Measurements from ENCODE around the gene OSBPL1A. TPM values are rescaled to one million over a fixed set of nuclear protein-coding genes. Genes with fewer than 3 reads are reported as not detected.

OSBPL1A gene
- total RNA-seq, 3 donors from 2014 or later: 1.3 to 2.7 (median 2.2) TPM

- H3K36me3 Mint-ChIP-seq (ENCODE audit: insufficient read depth): no peaks in the 10 kb centered on the region
- no peaks in the 10 kb centered on the region for H3K9me3 Mint-ChIP-seq
- no peak for ATAC-seq
- DNase-seq: no peak
- no peak overlapping the region for H3K4me3 Mint-ChIP-seq
- H3K4me1 Mint-ChIP-seq (ENCODE audit: low read depth): no peaks in the 10 kb centered on the region
- H3K27me3 Mint-ChIP-seq (ENCODE audit: low read depth): no peaks in the 10 kb centered on the region
Measured at GRCh38 chr18:24197412-24197811, 200.2 kb downstream of the OSBPL1A start.

GRCh38 chr18:24196764-24197163, 200.9 kb downstream of the OSBPL1A start:
- DNase-seq: no peak
- H3K36me3 Mint-ChIP-seq (ENCODE audit: insufficient read depth): no peaks in the 10 kb centered on the region
- no peaks in the 10 kb centered on the region for H3K4me1 Mint-ChIP-seq (ENCODE audit: low read depth)
- no peaks in the 10 kb centered on the region for H3K9me3 Mint-ChIP-seq
- H3K4me3 Mint-ChIP-seq: no peak overlapping the region
- no peaks in the 10 kb centered on the region for H3K27me3 Mint-ChIP-seq (ENCODE audit: low read depth)
- ATAC-seq: no peak

- Mint-ChIP-seq H3K27me3 (ENCODE audit: low read depth) (no peaks in the 10 kb centered on the region), H3K36me3 (ENCODE audit: insufficient read depth) (no peaks in the 10 kb centered on the region), H3K4me3 (no peak overlapping the region), H3K9me3 (no peaks in the 10 kb centered on the region), H3K4me1 (ENCODE audit: low read depth) (no peaks in the 10 kb centered on the region)
- DNase-seq: no peak
- ATAC-seq: no peak
Measured at GRCh38 chr18:24195296-24196053, 202.1 kb downstream of the OSBPL1A start.

DNA sequence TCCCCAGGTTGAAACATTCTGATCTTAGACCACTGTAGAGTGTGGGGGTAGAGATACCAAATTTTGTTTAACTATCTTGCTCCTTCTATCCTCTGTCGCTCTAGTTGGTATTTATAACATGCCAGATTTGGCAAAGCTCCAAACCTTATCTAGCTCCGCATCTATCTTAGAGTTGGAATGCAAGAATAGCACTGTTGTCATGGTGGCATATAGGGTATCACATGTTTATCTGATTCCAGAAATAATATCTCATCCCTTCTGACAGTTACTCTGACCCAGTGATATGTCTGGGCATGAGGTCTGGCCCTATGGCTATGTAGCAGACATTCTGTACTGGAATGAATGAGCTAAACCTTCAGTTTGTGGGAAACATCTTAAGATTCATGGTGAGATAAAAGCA, 207.0 kb downstream of the OSBPL1A start:
- no peak overlapping the region for H3K4me3 Mint-ChIP-seq
- DNase-seq (no peak), ATAC-seq (no peak)
- no peaks in the 10 kb centered on the region for H3K27me3 Mint-ChIP-seq (ENCODE audit: low read depth)
- H3K9me3 Mint-ChIP-seq: no peaks in the 10 kb centered on the region
- H3K36me3 Mint-ChIP-seq (ENCODE audit: insufficient read depth): no peaks in the 10 kb centered on the region
- H3K4me1 Mint-ChIP-seq (ENCODE audit: low read depth): no peaks in the 10 kb centered on the region

DNA sequence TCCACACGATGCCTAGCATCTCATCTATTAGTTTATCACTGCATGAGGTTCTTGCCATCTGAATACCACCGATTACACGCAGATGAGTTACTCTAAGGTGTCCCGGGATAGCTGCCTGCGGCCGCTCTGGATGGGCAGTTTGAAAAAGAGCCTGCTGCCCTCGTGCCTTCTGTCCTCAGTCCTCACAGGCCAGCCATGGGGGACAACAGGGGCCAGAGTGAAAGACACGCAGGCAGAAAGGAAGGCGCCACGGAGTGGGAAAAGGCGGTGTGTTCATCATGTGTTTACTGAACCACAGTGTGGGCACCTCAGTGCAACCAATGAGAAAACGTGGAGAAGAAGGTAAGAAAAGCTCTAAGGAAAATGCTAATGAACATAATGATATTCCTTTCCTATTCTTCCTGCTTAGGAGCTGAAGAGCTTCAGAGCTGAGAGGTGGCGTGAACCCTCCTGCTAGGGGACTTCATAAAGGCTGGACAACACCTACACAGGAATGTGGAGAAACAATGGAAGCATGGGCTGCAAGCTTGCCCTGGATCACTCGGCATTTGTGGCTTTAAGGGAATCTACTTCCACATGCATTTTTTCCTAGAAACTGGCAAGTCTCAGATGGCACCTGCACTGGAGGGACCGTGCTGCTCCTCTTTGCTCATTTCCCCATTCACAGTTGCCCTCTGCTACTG, 207.8 kb downstream of the OSBPL1A start:
- no peaks in the 10 kb centered on the region for H3K36me3 Mint-ChIP-seq (ENCODE audit: insufficient read depth)
- DNase-seq (no peak), ATAC-seq (no peak)
- no peak overlapping the region for H3K4me3 Mint-ChIP-seq
- H3K27me3 Mint-ChIP-seq (ENCODE audit: low read depth): peaks cover 2% of the 10 kb centered on the region
- H3K9me3 Mint-ChIP-seq: no peaks in the 10 kb centered on the region
- no peaks in the 10 kb centered on the region for H3K4me1 Mint-ChIP-seq (ENCODE audit: low read depth)

GRCh38 chr18:24189007-24189528, 208.6 kb downstream of the OSBPL1A start:
- no peak for DNase-seq
- H3K4me1 Mint-ChIP-seq (ENCODE audit: low read depth): no peaks in the 10 kb centered on the region
- H3K27me3 Mint-ChIP-seq (ENCODE audit: low read depth): peaks cover 6% of the 10 kb centered on the region
- H3K4me3 Mint-ChIP-seq: no peak overlapping the region
- H3K9me3 Mint-ChIP-seq: no peaks in the 10 kb centered on the region
- no peaks in the 10 kb centered on the region for H3K36me3 Mint-ChIP-seq (ENCODE audit: insufficient read depth)
- no peak for ATAC-seq

DNA sequence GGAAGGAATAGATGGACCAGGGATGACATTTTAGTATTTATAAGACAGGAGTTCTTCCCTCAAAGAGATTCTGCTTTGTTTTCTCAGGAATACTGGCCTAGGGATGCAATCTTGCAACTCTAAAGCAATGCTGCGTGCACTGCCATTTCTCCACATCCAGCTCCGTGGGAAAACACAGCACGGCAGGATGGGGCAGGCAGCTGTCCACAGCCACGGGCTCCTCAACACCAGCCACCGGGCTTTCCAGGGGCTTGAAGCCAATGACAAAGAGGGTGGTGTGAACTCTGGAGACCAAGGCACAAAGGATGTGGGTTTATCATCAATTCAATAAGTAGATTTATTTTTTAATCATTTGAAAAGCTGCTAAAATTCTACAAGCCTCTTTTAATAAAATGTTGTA, 209.5 kb downstream of the OSBPL1A start:
- no peaks in the 10 kb centered on the region for H3K4me1 Mint-ChIP-seq (ENCODE audit: low read depth)
- ATAC-seq (no peak), DNase-seq (no peak)
- no peaks in the 10 kb centered on the region for H3K9me3 Mint-ChIP-seq
- no peaks in the 10 kb centered on the region for H3K36me3 Mint-ChIP-seq (ENCODE audit: insufficient read depth)
- no peak overlapping the region for H3K4me3 Mint-ChIP-seq
- H3K27me3 Mint-ChIP-seq (ENCODE audit: low read depth): peaks cover 6% of the 10 kb centered on the region

- H3K9me3 Mint-ChIP-seq: no peaks in the 10 kb centered on the region
- H3K4me1 Mint-ChIP-seq (ENCODE audit: low read depth): no peaks in the 10 kb centered on the region
- H3K27me3 Mint-ChIP-seq (ENCODE audit: low read depth): peaks cover 6% of the 10 kb centered on the region
- H3K36me3 Mint-ChIP-seq (ENCODE audit: insufficient read depth): no peaks in the 10 kb centered on the region
- ATAC-seq: no peak
- no peak overlapping the region for H3K4me3 Mint-ChIP-seq
- no peak for DNase-seq
Measured at GRCh38 chr18:24187689-24188088, 209.9 kb downstream of the OSBPL1A start.

DNA sequence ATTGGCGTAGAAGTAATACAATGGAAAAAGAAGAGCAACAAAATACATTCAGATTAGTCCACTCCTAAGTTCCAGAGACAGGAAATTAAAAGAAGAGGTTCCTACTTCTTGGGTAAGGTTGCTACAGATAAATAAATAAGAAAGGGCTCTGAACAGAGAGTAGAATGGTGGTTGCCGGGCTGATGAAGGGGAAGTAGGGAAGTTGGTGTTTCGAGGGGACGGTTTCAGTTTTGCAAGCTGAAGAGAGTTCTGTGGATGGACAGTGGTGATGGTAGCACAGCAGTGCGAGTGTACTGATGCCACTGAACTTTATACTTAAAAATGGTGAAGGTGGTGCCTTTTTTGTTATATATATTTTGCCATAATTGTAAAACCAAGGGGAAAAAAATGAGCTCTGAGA, 210.6 kb downstream of the OSBPL1A start:
- Mint-ChIP-seq H3K9me3 (no peaks in the 10 kb centered on the region), H3K27me3 (ENCODE audit: low read depth) (peaks cover 6% of the 10 kb centered on the region), H3K4me1 (ENCODE audit: low read depth) (no peaks in the 10 kb centered on the region), H3K4me3 (no peak overlapping the region), H3K36me3 (ENCODE audit: insufficient read depth) (no peaks in the 10 kb centered on the region)
- ATAC-seq: no peak
- DNase-seq: no peak

DNA sequence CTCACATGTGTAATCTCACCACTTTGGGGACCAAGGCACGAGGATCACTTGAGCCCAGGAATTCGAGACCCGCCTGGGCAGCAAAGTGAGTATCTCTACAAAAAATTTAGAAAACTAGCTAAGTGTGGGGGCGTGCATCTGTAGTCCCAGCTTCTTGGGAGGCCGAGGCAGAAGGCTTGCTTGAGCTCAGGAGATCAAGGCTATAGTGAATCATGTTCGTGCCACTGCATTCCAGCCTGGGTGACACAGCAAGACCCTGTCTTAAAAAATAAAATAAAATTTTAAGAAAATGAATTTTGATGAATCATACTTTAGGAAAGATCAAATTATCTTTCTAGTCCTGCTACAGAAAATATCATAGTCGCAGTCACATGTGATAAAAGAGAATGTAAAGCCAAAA, 211.8 kb downstream of the OSBPL1A start:
- Mint-ChIP-seq H3K9me3 (no peaks in the 10 kb centered on the region), H3K4me3 (no peak overlapping the region), H3K4me1 (ENCODE audit: low read depth) (no peaks in the 10 kb centered on the region), H3K27me3 (ENCODE audit: low read depth) (peaks cover 6% of the 10 kb centered on the region), H3K36me3 (ENCODE audit: insufficient read depth) (no peaks in the 10 kb centered on the region)
- ATAC-seq: no peak
- no peak for DNase-seq

GRCh38 chr18:24181806-24182205, 215.8 kb downstream of the OSBPL1A start:
- Mint-ChIP-seq H3K36me3 (ENCODE audit: insufficient read depth) (no peaks in the 10 kb centered on the region), H3K27me3 (ENCODE audit: low read depth) (peaks cover 6% of the 10 kb centered on the region), H3K9me3 (no peaks in the 10 kb centered on the region), H3K4me3 (no peak overlapping the region), H3K4me1 (ENCODE audit: low read depth) (peaks cover 2% of the 10 kb centered on the region)
- ATAC-seq (no peak), DNase-seq (no peak)

GRCh38 chr18:24180048-24180447, 217.6 kb downstream of the OSBPL1A start:
- peaks cover 4% of the 10 kb centered on the region for H3K4me1 Mint-ChIP-seq (ENCODE audit: low read depth)
- peaks cover 6% of the 10 kb centered on the region for H3K27me3 Mint-ChIP-seq (ENCODE audit: low read depth)
- no peak overlapping the region for H3K4me3 Mint-ChIP-seq
- H3K9me3 Mint-ChIP-seq: no peaks in the 10 kb centered on the region
- H3K36me3 Mint-ChIP-seq (ENCODE audit: insufficient read depth): no peaks in the 10 kb centered on the region
- DNase-seq: no peak
- no peak for ATAC-seq

DNA sequence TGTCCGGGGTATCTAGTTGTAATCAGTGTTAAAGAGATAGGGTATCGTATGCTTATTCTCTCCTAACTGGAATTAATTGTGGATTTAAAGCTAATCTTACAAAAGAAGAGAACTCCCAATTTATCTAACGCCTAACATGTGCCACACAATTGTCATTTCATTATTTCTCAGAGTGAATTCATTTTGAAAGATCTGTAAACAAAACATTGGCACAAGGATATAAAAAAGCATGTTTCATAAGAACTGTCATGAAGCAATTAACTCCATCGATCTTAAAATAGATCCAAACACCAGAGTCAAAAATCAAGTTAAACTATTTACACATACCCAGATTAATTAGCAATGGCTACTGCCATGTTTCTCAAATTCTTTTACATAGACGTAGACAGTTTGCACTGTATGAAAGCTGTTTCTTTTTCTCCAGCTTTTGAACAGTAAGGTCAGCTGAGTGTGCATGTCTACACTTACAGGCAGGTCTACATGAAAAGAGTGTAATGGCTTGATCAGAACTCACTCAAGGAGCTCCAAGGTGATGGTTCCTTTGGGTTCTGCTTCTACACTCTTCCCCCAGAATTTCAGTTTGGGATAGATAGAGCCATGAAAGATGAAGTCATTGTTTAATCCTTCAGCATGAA, 220.0 kb downstream of the OSBPL1A start:
- no peak for DNase-seq
- H3K36me3 Mint-ChIP-seq (ENCODE audit: insufficient read depth): no peaks in the 10 kb centered on the region
- H3K27me3 Mint-ChIP-seq (ENCODE audit: low read depth): peaks cover 3% of the 10 kb centered on the region
- peaks cover 6% of the 10 kb centered on the region for H3K4me1 Mint-ChIP-seq (ENCODE audit: low read depth)
- H3K9me3 Mint-ChIP-seq: no peaks in the 10 kb centered on the region
- H3K4me3 Mint-ChIP-seq: no peak overlapping the region
- ATAC-seq: no peak

GRCh38 chr18:24176727-24177416, 220.8 kb downstream of the OSBPL1A start:
- ATAC-seq (no peak), DNase-seq (peak; percentile 16)
- Mint-ChIP-seq H3K4me3 (no peak overlapping the region), H3K9me3 (no peaks in the 10 kb centered on the region), H3K36me3 (ENCODE audit: insufficient read depth) (no peaks in the 10 kb centered on the region), H3K27me3 (ENCODE audit: low read depth) (peaks cover 3% of the 10 kb centered on the region), H3K4me1 (ENCODE audit: low read depth) (peaks cover 6% of the 10 kb centered on the region)

Data from activated T-cell treated with anti-CD3 and anti-CD28 coated beads, Interleukin-2, amount 50 U/mL, for 4 hours (primary cell).